IMR-90 (cell line): Measurements from ENCODE around the gene LIMS2. TPM values are rescaled to one million over a fixed set of nuclear protein-coding genes. Genes with fewer than 3 reads are reported as not detected.
A peak's percentile ranks its signal among the peaks of the same experiment; 100 is the strongest.

Experiments
- ATAC-seq: fragments of 200-7000 bp; cut with Tn5 transposase; 2 replicates; pipeline ENCODE4 v1.9.1; 2020; ENCODE audit warnings: low read depth, mild to moderate bottlenecking, moderate library complexity
- BruUV-seq: library from RNA; stranded (reverse); fragments of 400-500 nt; replicated peaks from 2 replicates; lab custom pipeline; 2021; lab: Mats Ljungman, UMichigan
- CTCF ChIA-PET: fragments of 300-600 bp; formaldehyde crosslinking; extraction: SDS; loops from one replicate; lab custom pipeline; 2021; ENCODE audit warnings: antibody characterized with exemption; lab: Yijun Ruan, JAX
- POLR2A ChIA-PET: fragments of 300-600 bp; sonication (Branson Sonifier 250); formaldehyde crosslinking; loops from one replicate; lab custom pipeline; 2022; ENCODE audit warnings: antibody characterized with exemption; ENCODE audit not compliant: unreplicated experiment; lab: Charles Lee
- DNase-seq: peaks from one replicate; pipeline ENCODE4 v3.0.0; 2013
- H2AFZ ChIP-seq: replicated peaks from 2 replicates; pipeline ENCODE3; 2013; ENCODE audit warnings: low read length, mild to moderate bottlenecking; ENCODE audit not compliant: poor library complexity
- H2AK5ac ChIP-seq: 2 replicates; pipeline ENCODE4 v1.6.1; 2013; ENCODE audit warnings: low read depth, low read length, inconsistent platforms
- H2AK9ac ChIP-seq: replicated peaks from 2 replicates; pipeline ENCODE3; 2013; ENCODE audit warnings: mild to moderate bottlenecking, low read depth, low read length, moderate library complexity; ENCODE audit not compliant: poor library complexity
- H2BK120ac ChIP-seq: 2 replicates; pipeline ENCODE4 v1.6.1; 2013; ENCODE audit warnings: low read depth, low read length, inconsistent platforms
- H2BK15ac ChIP-seq: 3 replicates; pipeline ENCODE4 v1.6.1; 2013; ENCODE audit warnings: low read depth, low read length, inconsistent platforms
- H2BK20ac ChIP-seq: 2 replicates; pipeline ENCODE4 v1.6.1; 2013; ENCODE audit warnings: low read depth, mild to moderate bottlenecking, inconsistent platforms, low read length, moderate library complexity
- H2BK5ac ChIP-seq: 2 replicates; pipeline ENCODE4 v1.6.1; 2013; ENCODE audit warnings: mild to moderate bottlenecking, low read depth, low read length, inconsistent platforms; ENCODE audit not compliant: poor library complexity, severe bottlenecking
- H3K14ac ChIP-seq: replicated peaks from 2 replicates; pipeline ENCODE4 v1.6.1; 2013; ENCODE audit warnings: low read depth, low read length, inconsistent platforms
- H3K18ac ChIP-seq: 2 replicates; pipeline ENCODE4 v1.6.1; 2013; ENCODE audit warnings: low read depth, low read length, control low read depth
- H3K23ac ChIP-seq: 2 replicates; pipeline ENCODE4 v1.6.1; 2013; ENCODE audit warnings: low read depth, low read length, inconsistent platforms
- H3K27ac ChIP-seq: 2 replicates; pipeline ENCODE4 v1.5.1; 2013; ENCODE audit warnings: mild to moderate bottlenecking, control low read depth, low read length; ENCODE audit not compliant: insufficient read depth
- H3K27me3 ChIP-seq: 2 replicates; pipeline ENCODE4 v1.6.1; 2013; ENCODE audit warnings: low read length; ENCODE audit not compliant: control insufficient read depth, insufficient read depth
- H3K36me3 ChIP-seq: 2 replicates; pipeline ENCODE4 v1.6.1; 2013; ENCODE audit warnings: low read length, mixed read lengths; ENCODE audit not compliant: control insufficient read depth, insufficient read depth
- H3K4ac ChIP-seq: 2 replicates; pipeline ENCODE4 v1.6.1; 2013; ENCODE audit warnings: low read depth, low read length, inconsistent platforms
- H3K4me1 ChIP-seq: 2 replicates; pipeline ENCODE4 v1.6.1; 2013; ENCODE audit warnings: low read length, mixed read lengths; ENCODE audit not compliant: control insufficient read depth, insufficient read depth
- H3K4me2 ChIP-seq: 2 replicates; pipeline ENCODE4 v1.6.1; 2013; ENCODE audit warnings: low read depth, mild to moderate bottlenecking, control low read depth, low read length, moderate library complexity
- H3K4me3 ChIP-seq: 2 replicates; pipeline ENCODE4 v1.5.1; 2013; ENCODE audit warnings: low read depth, mild to moderate bottlenecking, control low read depth, low read length, moderate library complexity; ENCODE audit not compliant: insufficient read depth
- H3K56ac ChIP-seq: 2 replicates; pipeline ENCODE4 v1.6.1; 2013; ENCODE audit warnings: low read length, inconsistent platforms; ENCODE audit not compliant: insufficient read depth; ENCODE audit errors: extremely low read depth
- H3K79me1 ChIP-seq, 2 experiments: 2 replicates each; pipeline ENCODE4 v1.6.1; 2013; ENCODE audit warnings: low read length in 2 of 2, inconsistent platforms in 1 of 2, low read depth in 1 of 2
- H3K9ac ChIP-seq: 2 replicates; pipeline ENCODE4 v1.6.1; 2013; ENCODE audit warnings: low read depth, low read length, control low read depth
- H3K9me1 ChIP-seq: 2 replicates; pipeline ENCODE4 v1.6.1; 2013; ENCODE audit warnings: low read length, inconsistent platforms; ENCODE audit not compliant: insufficient read depth
- H3K9me3 ChIP-seq: 2 replicates; pipeline ENCODE4 v1.6.1; 2013; ENCODE audit warnings: low read length; ENCODE audit not compliant: control insufficient read depth, insufficient read depth
- H4K20me1 ChIP-seq: 2 replicates; pipeline ENCODE4 v1.6.1; 2013; ENCODE audit warnings: low read length, inconsistent platforms; ENCODE audit not compliant: insufficient read depth
- H4K5ac ChIP-seq: 2 replicates; pipeline ENCODE4 v1.6.1; 2013; ENCODE audit warnings: mild to moderate bottlenecking, low read depth, low read length, control low read depth
- H4K8ac ChIP-seq, 2 experiments: 2 replicates each; pipeline ENCODE4 v1.6.1; 2013; ENCODE audit warnings: low read depth in 2 of 2, low read length in 2 of 2, control low read depth in 1 of 2, inconsistent platforms in 1 of 2
- H4K91ac ChIP-seq: 2 replicates; pipeline ENCODE4 v1.6.1; 2013; ENCODE audit warnings: low read depth, low read length, inconsistent platforms; ENCODE audit not compliant: insufficient read depth
- BHLHE40 ChIP-seq: fragments of 150-350 bp; IDR thresholded peaks from 2 replicates; pipeline ENCODE4 v1.6.1; 2016; ENCODE audit warnings: mild to moderate bottlenecking, low read depth, low read length
- CEBPB ChIP-seq: IDR thresholded peaks from 2 replicates; pipeline ENCODE4 v1.6.1; 2012; ENCODE audit warnings: low read depth, low read length, improper control_type of control experiment
- CHD1 ChIP-seq: IDR thresholded peaks from 2 replicates; pipeline ENCODE4 v1.6.1; 2012; ENCODE audit warnings: low read depth, low read length, improper control_type of control experiment
- CTCF ChIP-seq: conservative IDR thresholded peaks from 2 replicates; pipeline ENCODE4 v1.5.1; 2012; ENCODE audit warnings: mild to moderate bottlenecking, low read depth, low read length, improper control_type of control experiment
- ELK1 ChIP-seq: fragments of 150-350 bp; IDR thresholded peaks from 2 replicates; pipeline ENCODE4 v1.6.1; 2016; ENCODE audit warnings: low read depth, mild to moderate bottlenecking, low read length, moderate library complexity, borderline replicate concordance
- FOS ChIP-seq: fragments of 150-350 bp; IDR thresholded peaks from 2 replicates; pipeline ENCODE4 v1.6.1; 2016; ENCODE audit warnings: low read depth, low read length
- MAZ ChIP-seq: IDR thresholded peaks from 2 replicates; pipeline ENCODE4 v1.6.1; 2012; ENCODE audit warnings: low read depth, mild to moderate bottlenecking, low read length, improper control_type of control experiment, moderate library complexity, borderline replicate concordance
- MXI1 ChIP-seq: IDR thresholded peaks from 2 replicates; pipeline ENCODE4 v1.6.1; 2012; ENCODE audit warnings: low read depth, mild to moderate bottlenecking, low read length, moderate library complexity, borderline replicate concordance
- NFE2L2 ChIP-seq: fragments of 150-350 bp; IDR thresholded peaks from 2 replicates; pipeline ENCODE4 v1.6.1; 2016; ENCODE audit warnings: low read depth, mild to moderate bottlenecking, low read length
- POLR2A ChIP-seq: IDR thresholded peaks from 2 replicates; pipeline ENCODE4 v1.6.1; 2012; ENCODE audit warnings: mild to moderate bottlenecking, low read depth, low read length
- RAD21 ChIP-seq: IDR thresholded peaks from 2 replicates; pipeline ENCODE4 v1.6.1; 2012; ENCODE audit warnings: low read length, improper control_type of control experiment
- RCOR1 ChIP-seq: IDR thresholded peaks from 2 replicates; pipeline ENCODE4 v1.6.1; 2012; ENCODE audit warnings: mild to moderate bottlenecking, low read length, improper control_type of control experiment; ENCODE audit not compliant: insufficient replicate concordance
- RFX5 ChIP-seq: IDR thresholded peaks from 2 replicates; pipeline ENCODE4 v1.8.0; 2012; ENCODE audit warnings: low read depth, mild to moderate bottlenecking, low read length, moderate library complexity
- SMC3 ChIP-seq: fragments of 150-350 bp; IDR thresholded peaks from 2 replicates; pipeline ENCODE4 v1.6.1; 2016; ENCODE audit warnings: low read depth, mild to moderate bottlenecking, antibody characterized with exemption, low read length, moderate library complexity
- USF2 ChIP-seq: fragments of 150-350 bp; IDR thresholded peaks from 2 replicates; pipeline ENCODE4 v1.6.1; 2017; ENCODE audit warnings: mild to moderate bottlenecking, antibody characterized with exemption, low read length, low read depth
- WGBS, 2 experiments: methylation state at CpG; one replicate each; pipeline versions ENCODE4 v1.1.5 to v1.1.7; 2013; ENCODE audit warnings: missing lambda C conversion rate in 2 of 2; ENCODE audit not compliant: insufficient read length in 1 of 2; ENCODE audit errors: extremely low coverage in 2 of 2; 5-methylcytosine and 5-hydroxymethylcytosine counted together
- dilution Hi-C: fragments of 300-500 bp; cut with HindIII; formaldehyde crosslinking; loops from one replicate; pipeline ENCODE4 v1.14.3; 2018; ENCODE audit warnings: low sequenced_read_pairs; ENCODE audit not compliant: unreplicated experiment
- in situ Hi-C: fragments of 300-500 bp; cut with MboI; formaldehyde crosslinking; loops from 3 replicates; pipeline ENCODE4 v1.14.3; 2019; ENCODE audit warnings: low sequenced_read_pairs, inconsistent platforms, mixed read lengths
- intact Hi-C: fragments of 100-400 bp; cut with micrococcal nuclease; formaldehyde crosslinking; loops from 2 replicates; pipeline ENCODE4 v1.10.0; 2022
- polyA plus RNA-seq, 3 experiments: library from polyadenylated mRNA; depleted of rRNA; stranded (reverse); fragments of >200 nt; gene quantifications; 2 replicates each; pipeline ENCODE4 v1.2.3, GENCODE V29; 2012; ENCODE audit warnings: low replicate concordance in 1 of 3
- total RNA-seq: library from RNA; depleted of rRNA; stranded (reverse); fragments of >200 nt; gene quantifications from 2 replicates; pipeline ENCODE4 v1.2.3, GENCODE V29; 2012

LIMS2 gene
- total and polyA plus RNA-seq, 2 of the 4 experiments (the other 2 are of a cell fraction): 1.3 to 18.8 TPM

GRCh38 chr2:127705391-127706065 lies 30.2 kb upstream of the LIMS2 start:
- H2BK15ac ChIP-seq: no peak overlapping the region
- H3K36me3 ChIP-seq: peaks cover 38% of the 10 kb centered on the region
- no peak overlapping the region for H3K56ac ChIP-seq
- H4K20me1 ChIP-seq: peaks cover 11% of the 10 kb centered on the region; the same call in 1 of the 2 replicates
- H3K4me1 ChIP-seq: peaks cover 8% of the 10 kb centered on the region
- ChIA-PET CTCF (no interaction called here), POLR2A (interaction anchor here (0.5 kb wide), 1 partner anchor 93 kb away, joined by 5 read pairs; no protein-coding TSS in a partner anchor)
- no CpG with 5 or more reads among the region's 5 CpGs for WGBS, 2 experiments
- H3K4ac ChIP-seq: no peak overlapping the region
- no peak overlapping the region for H3K9ac ChIP-seq
- H2AK9ac ChIP-seq: no peak overlapping the region
- H2AK5ac ChIP-seq: no peak overlapping the region
- no peak for ATAC-seq
- no peaks in the 10 kb centered on the region for H3K9me3 ChIP-seq
- dilution Hi-C loops (no loop called here), intact Hi-C loops (loop anchor here (2.0 to 10.0 kb wide), 2 partner anchors 105 to 181 kb away; partner anchors contain the start of genes IWS1 and WDR33), in situ Hi-C loops (no loop called here)
- no TSS peak for BruUV-seq
- no peak overlapping the region for H2BK5ac ChIP-seq
- H2AFZ ChIP-seq: no peak overlapping the region
- H4K91ac ChIP-seq: no peak overlapping the region
- H3K27me3 ChIP-seq: no peaks in the 10 kb centered on the region
- peak overlapping the region; percentile 30; the same call in 1 of the 2 replicates for H3K4me2 ChIP-seq
- H4K5ac ChIP-seq: no peak overlapping the region
- peak overlapping the region; percentile 17; the same call in 1 of the 2 replicates for H3K27ac ChIP-seq
- peak; percentile 56 for DNase-seq
- H3K4me3 ChIP-seq: no peak overlapping the region
- H3K18ac ChIP-seq: no peak overlapping the region
- no peak overlapping the region for H2BK20ac ChIP-seq
- H2BK120ac ChIP-seq: no peak overlapping the region
- H3K14ac ChIP-seq: no peak overlapping the region
- peaks cover 15% of the 10 kb centered on the region for H3K9me1 ChIP-seq
- no peak overlapping the region; the same call in 1 of the 2 replicates for H3K23ac ChIP-seq
- 0 out of 4 replicates have a peak overlapping the region, but pooled peaks of 1 of the 2 experiments have one; percentile 7 for H4K8ac ChIP-seq
- H3K79me1 ChIP-seq: peaks cover 14 to 46% of the 10 kb centered on the region in 2 experiments
- TF ChIP-seq ELK1: no peak
- TF ChIP-seq RAD21: no peak
- TF ChIP-seq RFX5: no peak
- no peak for TF ChIP-seq SMC3
- TF ChIP-seq POLR2A: no peak
- no peak for TF ChIP-seq MXI1
- TF ChIP-seq BHLHE40: peak; percentile 25; the same call in 1 of the 2 replicates
- no peak for TF ChIP-seq MAZ
- TF ChIP-seq CHD1: no peak
- no peak for TF ChIP-seq CTCF
- no peak for TF ChIP-seq NFE2L2
- no peak for TF ChIP-seq FOS
- no peak for TF ChIP-seq RCOR1
- TF ChIP-seq CEBPB: peak; percentile 65
- peak; percentile 41 for TF ChIP-seq USF2
